Stimulated activated CD4-positive, alpha-beta T cell treated with anti-CD3 and anti-CD28 coated beads, TNF-alpha, amount 100 ng/mL, for 24 hours (primary cell): ENCODE measurements around the gene TDO2.
A peak's percentile ranks its signal among the peaks of the same experiment; 100 is the strongest.

ENCODE experiments used
- DNase-seq, 3 experiments: peaks; one replicate each; pipeline ENCODE4 v3.0.0-alpha.2; 2020; ENCODE audit warnings: low read depth in 3 of 3

TDO2 gene

GRCh38 chr4:155953151-155954117 is 49.9 kb downstream of the TDO2 start, which contains the start of gene CTSO:
Gene CTSO (minus strand): TSS chr4:155953866. CDS start chr4:155953847, 19 bp downstream.
- DNase-seq = peak; percentile 36 to 61 (median 49)

DNA sequence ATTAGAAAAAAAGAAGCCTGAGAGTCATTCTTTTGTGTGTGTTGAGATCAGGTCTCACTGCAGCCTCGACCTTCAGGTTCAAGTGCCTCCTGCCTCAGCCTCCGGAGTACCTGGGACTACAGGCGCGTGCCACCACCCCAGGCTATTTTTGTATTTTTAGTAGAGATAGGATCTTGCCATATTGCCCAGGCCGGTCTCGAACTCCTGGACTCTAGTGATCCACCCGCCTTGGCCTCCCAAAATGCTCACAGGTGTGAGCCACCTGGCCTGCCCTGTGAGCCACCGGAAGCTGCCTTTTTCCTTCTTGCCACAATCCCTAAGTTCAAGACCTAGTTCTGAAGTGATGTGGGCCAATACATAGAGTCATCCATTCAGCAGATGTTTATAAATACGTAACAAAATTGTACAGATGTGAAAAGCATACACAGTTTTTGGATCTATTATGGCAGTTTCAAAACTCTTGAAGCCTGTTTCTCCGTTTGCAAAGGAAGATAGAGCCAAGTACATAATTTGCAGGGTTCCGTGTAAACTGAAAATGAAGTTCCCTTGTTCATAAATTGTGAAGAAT is 50.7 kb downstream of the TDO2 start:
- no peak for DNase-seq

DNA sequence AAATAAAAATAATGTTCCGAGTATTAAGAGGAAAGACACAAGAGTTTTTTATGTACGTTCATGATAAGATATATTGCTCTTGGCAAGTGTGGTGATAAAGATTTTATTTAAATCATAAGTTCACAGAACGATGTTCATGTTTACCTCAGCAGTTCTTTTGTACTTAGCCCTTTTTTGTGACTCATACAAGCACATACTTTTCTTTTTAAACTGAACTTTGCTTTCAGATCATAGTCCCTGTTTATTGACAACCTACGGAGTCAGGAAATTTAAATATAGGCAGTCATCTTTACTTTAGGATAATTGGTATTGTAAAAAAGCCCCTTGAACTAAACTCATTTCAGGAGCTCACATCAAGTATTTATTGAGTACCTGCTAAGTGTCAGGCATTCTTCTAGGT is 51.4 kb downstream of the TDO2 start:
- DNase-seq = no peak

GRCh38 chr4:155956461-155956860 is 53.0 kb downstream of the TDO2 start:
- no peak for DNase-seq

DNA sequence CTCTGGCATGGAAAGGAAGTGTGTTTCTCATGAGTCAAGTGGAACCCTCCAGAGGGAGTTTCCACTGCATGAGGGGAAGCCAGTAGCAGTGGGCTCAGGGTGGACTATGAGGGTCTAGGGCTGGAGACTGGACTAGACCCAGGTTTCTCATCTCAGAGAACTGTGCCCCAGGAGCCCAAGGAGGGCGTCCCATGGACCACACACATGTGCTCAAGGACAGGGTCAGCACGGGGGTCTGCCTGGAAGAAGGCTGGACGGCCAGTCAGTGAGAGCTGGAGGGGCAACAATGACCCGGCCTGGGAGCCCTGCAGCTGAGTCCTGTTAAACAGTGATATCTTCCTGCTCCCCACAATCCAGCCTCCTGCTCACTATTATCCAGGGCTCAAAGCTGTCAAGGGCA is 55.9 kb downstream of the TDO2 start:
- no peak for DNase-seq

GRCh38 chr4:155960522-155960921 is 57.0 kb downstream of the TDO2 start:
- no peak for DNase-seq

- no peak for DNase-seq
Observed at GRCh38 chr4:155961575-155961974, 58.1 kb downstream of the TDO2 start.

DNA sequence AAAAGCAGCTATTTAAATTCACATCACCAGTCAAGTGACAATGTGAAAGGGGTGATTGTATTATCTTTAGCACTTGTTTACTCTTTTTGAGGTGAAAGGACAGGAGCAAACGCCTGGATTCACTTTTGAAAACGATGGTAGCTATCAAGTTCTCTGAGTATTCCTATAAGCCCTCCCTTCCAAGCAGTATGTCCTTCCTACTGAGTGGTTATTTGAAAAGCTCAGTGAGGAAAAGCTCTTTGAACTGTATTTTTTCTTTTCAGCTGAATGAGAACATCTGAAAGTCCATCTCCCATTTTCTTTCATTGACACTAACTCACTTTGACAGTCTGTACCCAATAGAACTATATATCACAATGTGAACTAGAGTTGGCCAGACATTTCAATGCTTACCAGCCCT is 59.3 kb downstream of the TDO2 start:
- no peak for DNase-seq

DNA sequence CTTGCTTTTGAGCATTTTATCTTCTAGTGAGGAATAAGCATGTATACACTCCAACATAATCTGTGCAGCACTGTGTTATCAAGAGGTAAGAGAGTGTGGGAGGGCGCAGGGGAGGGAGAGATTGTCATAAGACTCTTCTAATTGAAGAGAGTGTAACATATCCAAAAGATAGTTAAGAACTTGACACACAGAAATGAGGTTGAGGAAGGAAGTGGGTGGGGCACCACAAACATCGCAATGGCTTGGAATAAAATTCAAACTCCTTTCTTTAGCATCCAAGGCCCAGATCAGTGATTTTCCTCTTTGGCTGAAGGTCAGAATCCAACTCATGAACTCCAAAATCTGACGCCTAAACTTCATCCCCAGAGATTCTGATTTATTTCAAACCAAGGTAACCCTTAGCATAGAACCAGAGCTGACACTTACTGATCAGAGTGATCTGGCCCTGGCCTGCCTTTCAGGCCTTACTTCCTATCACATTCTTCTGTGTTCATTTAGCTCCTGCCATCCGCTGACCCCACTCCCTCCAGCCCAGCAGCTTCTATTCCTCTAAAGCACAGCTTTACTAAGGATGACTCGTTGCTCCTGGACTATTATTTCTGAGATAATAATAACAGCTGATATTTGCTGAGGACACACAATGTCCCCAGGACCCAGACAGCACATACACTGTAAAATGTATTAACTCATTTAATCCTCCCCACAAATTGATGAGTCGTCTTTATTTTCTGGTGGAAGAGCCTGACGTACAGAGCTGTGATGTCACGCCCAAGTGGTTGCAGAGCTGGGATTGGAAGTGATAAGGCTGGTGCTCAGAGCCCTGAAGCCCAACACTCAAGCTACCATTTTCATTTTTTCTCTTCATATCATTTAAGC is 60.8 kb downstream of the TDO2 start:
- no peak for DNase-seq

DNA sequence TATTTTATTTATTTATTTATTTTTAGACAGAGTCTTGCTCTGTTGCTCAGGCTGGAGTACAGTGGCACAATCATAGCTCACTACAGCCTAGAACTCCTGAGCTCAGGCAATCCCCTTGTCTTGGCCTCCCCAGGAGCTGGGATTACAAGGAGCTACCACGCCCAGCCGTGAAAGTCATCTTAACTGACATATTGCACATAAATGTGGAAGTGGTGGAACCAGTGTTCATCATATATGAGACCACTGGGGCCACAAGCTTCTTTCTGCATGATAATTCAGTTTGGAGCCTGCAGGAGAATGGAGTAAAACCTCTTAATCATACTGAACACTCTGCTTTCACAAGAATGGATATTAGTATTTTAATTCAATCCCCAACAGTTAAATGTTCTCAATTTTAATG is 62.7 kb downstream of the TDO2 start:
- DNase-seq = no peak

DNA sequence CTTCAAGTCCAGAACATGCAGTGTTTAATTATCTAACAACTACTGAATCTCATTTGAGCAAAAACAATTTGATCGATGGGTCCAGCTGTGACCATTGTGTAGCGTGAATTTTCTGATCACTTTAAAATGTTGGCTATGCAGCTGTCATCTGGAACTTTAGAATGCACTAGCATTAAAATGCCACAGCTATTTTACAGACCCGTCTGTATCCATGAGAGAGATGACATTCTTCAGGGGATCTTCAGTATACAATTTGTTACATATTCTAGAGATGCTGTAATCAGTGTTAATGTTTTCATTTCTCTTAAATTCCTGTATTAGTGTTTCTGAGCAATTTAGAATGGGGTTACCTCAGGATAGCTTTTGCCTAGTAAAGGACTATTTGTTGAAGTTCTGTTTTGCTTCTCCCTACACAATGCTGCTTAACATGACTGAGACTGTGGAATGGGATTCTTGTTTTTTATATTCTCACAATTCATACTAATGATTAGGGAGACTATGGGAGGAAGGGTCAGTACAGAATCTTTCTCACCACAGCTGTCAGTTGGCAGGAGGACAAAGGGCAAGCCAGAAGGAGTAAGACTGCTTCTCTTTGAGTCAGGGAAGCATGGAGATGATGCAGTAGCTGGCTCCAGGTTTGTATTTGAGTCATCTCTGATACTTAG is 63.4 kb downstream of the TDO2 start:
- DNase-seq = no peak
